WI38 (cell line): Measurements from ENCODE around the gene NLRP5.

Experiments
- H3K4me3 ChIP-seq: 2 replicates; pipeline ENCODE4 v1.5.1; 2011; ENCODE audit warnings: low read depth, mild to moderate bottlenecking, control low read depth, low read length
- CTCF ChIP-seq: IDR thresholded peaks from 2 replicates; pipeline ENCODE4 v1.5.1; 2012; ENCODE audit warnings: low read depth, mild to moderate bottlenecking, control low read depth, low read length

Gene NLRP5

DNA sequence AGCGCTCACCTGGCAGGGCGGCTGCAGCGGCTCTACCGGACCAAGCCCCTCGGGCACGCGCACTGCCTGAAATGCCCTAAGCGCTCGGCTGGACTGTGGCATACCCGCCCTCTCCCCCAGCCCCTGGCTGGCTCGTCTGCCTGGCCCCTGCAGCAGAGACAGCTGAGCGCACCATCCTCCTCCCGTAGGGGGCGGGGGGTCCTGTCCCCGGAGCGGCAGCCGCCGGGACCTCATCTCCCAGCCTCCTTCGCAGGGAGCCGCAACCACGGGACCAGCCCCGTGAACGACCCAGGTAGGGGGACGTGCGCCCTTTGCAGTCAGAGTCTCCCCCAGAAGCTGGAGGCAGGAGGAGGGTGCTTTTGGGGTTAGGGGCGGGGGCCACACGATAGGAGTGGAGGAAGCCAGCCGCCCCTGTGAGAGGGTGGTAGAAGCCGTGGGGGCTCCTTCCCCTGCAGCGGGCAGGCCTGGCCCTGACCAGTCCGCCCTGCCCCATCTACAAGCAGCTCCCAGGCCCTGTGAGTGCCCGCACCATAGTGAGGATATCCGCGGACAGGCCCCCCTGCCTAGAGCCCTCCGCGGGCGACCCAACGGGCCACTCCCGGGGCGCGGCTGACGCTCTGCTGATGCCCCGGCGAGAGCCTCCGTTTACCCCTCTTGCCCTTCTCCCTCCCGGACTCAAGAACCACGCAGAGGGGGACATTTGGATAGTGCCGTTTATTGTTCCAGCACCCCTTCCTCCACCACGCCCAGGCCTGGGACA lies 100.3 kb downstream of the NLRP5 start:
- no peak overlapping the region for H3K4me3 ChIP-seq
- TF ChIP-seq CTCF, result no peak

GRCh38 chr19:56087647-56088496 lies 101.3 kb downstream of the NLRP5 start:
- TF ChIP-seq CTCF, result no peak
- H3K4me3 ChIP-seq, result no peak overlapping the region

GRCh38 chr19:56088497-56089215 lies 102.1 kb downstream of the NLRP5 start:
- no peak overlapping the region for H3K4me3 ChIP-seq
- TF ChIP-seq CTCF, result no peak

- TF ChIP-seq CTCF, result no peak
Observed at GRCh38 chr19:56089344-56089743, 102.8 kb downstream of the NLRP5 start.

GRCh38 chr19:56091066-56091490 lies 104.5 kb downstream of the NLRP5 start:
- no peak overlapping the region for H3K4me3 ChIP-seq
- TF ChIP-seq CTCF, result no peak

More at GRCh38 chr19:56089344-56089743, 102.8 kb downstream of the NLRP5 start:
- H3K4me3 ChIP-seq, result no peak overlapping the region

DNA sequence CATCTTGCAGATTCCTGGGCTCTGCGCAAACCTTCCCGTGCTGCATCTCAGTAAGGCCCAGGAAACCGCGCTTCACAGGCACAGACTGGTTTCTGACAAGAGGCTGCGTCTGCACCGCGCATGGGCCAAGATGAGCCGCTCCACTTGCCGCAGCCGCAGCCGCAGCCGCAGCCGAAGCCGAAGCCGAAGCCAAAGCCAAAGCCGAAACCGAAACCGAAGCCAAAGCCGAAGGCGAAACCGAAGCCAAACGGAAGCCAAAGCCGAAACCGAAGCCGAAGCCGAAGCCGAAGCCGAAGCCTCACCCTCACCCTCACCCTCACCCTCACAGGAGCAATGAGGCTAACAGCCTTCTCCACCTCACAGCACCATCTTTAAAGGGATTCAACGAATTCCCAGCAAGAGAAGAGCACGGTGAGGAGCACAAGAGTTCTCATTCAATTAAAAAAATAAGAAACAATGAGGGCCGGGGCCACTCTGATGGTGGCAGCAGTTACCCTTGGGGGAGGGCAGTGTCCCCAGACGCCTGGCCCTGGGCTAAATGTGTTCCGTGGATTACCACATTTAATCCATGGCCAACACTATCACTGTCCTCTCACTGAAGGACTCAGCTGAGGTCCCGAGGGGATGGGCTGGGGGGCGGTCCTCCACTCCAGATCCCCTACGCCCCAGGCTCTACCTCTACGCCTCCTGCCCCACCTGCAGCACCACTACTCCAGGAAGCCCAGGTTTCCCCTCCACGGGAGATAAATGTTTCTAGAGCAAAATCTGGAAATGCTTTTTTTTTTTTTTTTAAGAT lies 105.4 kb downstream of the NLRP5 start:
- H3K4me3 ChIP-seq, result no peak overlapping the region
- TF ChIP-seq CTCF, result no peak
